WERI-Rb-1 (cell line): ENCODE data around the gene TRAPPC10.

ENCODE experiments used
- DNase-seq: peaks from one replicate; pipeline ENCODE4 v3.0.0-alpha.2; 2020
- H3K27ac ChIP-seq: fragments of 250-450 bp; sonication (Bioruptor Pico); 2 replicates; pipeline ENCODE4 v1.5.1; 2020; ENCODE audit warnings: mild to moderate bottlenecking, moderate library complexity
- H3K27me3 ChIP-seq: fragments of 250-450 bp; sonication (Bioruptor Pico); 2 replicates; pipeline ENCODE4 v1.5.1; 2021; ENCODE audit warnings: mild to moderate bottlenecking, low read depth, moderate library complexity; ENCODE audit not compliant: insufficient read depth, severe bottlenecking
- H3K36me3 ChIP-seq: fragments of 250-450 bp; sonication (Bioruptor Pico); 2 replicates; pipeline ENCODE4 v1.5.1; 2020; ENCODE audit warnings: mild to moderate bottlenecking, moderate library complexity
- H3K4me3 ChIP-seq: 2 replicates; pipeline ENCODE4 v1.5.1; 2011; ENCODE audit warnings: low read depth, mild to moderate bottlenecking, control low read depth, low read length
- H3K9me3 ChIP-seq: fragments of 250-450 bp; sonication (Bioruptor Pico); 2 replicates; pipeline ENCODE4 v1.5.1; 2021; ENCODE audit warnings: mild to moderate bottlenecking, moderate library complexity; ENCODE audit not compliant: severe bottlenecking
- TF ChIP-seq, protein P1 (sequence below): IDR thresholded peaks from 2 replicates; pipeline ENCODE4 v1.5.1; 2011; ENCODE audit warnings: low read depth, mild to moderate bottlenecking, control low read depth, inconsistent platforms, low read length

The TRAPPC10 gene

GRCh38 chr21:43988016-43988415 lies 24.1 kb upstream of the TRAPPC10 start:
- peaks cover under 1% of the 10 kb centered on the region; the same call in 1 of the 2 replicates for H3K36me3 ChIP-seq
- H3K27ac ChIP-seq, result no peak overlapping the region
- no peak overlapping the region for H3K4me3 ChIP-seq
- DNase-seq, result no peak
- H3K9me3 ChIP-seq, result no peaks in the 10 kb centered on the region
- TF ChIP-seq, protein P1, sequence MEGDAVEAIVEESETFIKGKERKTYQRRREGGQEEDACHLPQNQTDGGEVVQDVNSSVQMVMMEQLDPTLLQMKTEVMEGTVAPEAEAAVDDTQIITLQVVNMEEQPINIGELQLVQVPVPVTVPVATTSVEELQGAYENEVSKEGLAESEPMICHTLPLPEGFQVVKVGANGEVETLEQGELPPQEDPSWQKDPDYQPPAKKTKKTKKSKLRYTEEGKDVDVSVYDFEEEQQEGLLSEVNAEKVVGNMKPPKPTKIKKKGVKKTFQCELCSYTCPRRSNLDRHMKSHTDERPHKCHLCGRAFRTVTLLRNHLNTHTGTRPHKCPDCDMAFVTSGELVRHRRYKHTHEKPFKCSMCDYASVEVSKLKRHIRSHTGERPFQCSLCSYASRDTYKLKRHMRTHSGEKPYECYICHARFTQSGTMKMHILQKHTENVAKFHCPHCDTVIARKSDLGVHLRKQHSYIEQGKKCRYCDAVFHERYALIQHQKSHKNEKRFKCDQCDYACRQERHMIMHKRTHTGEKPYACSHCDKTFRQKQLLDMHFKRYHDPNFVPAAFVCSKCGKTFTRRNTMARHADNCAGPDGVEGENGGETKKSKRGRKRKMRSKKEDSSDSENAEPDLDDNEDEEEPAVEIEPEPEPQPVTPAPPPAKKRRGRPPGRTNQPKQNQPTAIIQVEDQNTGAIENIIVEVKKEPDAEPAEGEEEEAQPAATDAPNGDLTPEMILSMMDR, result no peak
- no peaks in the 10 kb centered on the region for H3K27me3 ChIP-seq

- no peaks in the 10 kb centered on the region for H3K9me3 ChIP-seq
- no peak overlapping the region for H3K4me3 ChIP-seq
- TF ChIP-seq, protein P1, result no peak
- no peak for DNase-seq
- no peaks in the 10 kb centered on the region for H3K36me3 ChIP-seq
- H3K27ac ChIP-seq, result no peak overlapping the region
- H3K27me3 ChIP-seq, result no peaks in the 10 kb centered on the region
These were observed 23.4 kb upstream of the TRAPPC10 start for GRCh38 chr21:43988506-43989230.

GRCh38 chr21:43989401-43989800 lies 22.7 kb upstream of the TRAPPC10 start:
- no peaks in the 10 kb centered on the region for H3K36me3 ChIP-seq
- TF ChIP-seq, protein P1, result no peak
- no peaks in the 10 kb centered on the region for H3K9me3 ChIP-seq
- H3K27me3 ChIP-seq, result no peaks in the 10 kb centered on the region
- no peak overlapping the region for H3K27ac ChIP-seq
- no peak for DNase-seq
- H3K4me3 ChIP-seq, result no peak overlapping the region

GRCh38 chr21:43991447-43991991 lies 20.6 kb upstream of the TRAPPC10 start:
- TF ChIP-seq, protein P1, result no peak
- H3K27me3 ChIP-seq, result no peaks in the 10 kb centered on the region
- H3K27ac ChIP-seq, result no peak overlapping the region
- peaks cover 7% of the 10 kb centered on the region for H3K9me3 ChIP-seq
- no peaks in the 10 kb centered on the region for H3K36me3 ChIP-seq
- no peak overlapping the region for H3K4me3 ChIP-seq
- no peak for DNase-seq

GRCh38 chr21:43992121-43992520 lies 20.0 kb upstream of the TRAPPC10 start:
- no peak overlapping the region for H3K27ac ChIP-seq
- no peaks in the 10 kb centered on the region for H3K36me3 ChIP-seq
- H3K9me3 ChIP-seq, result peaks cover 7% of the 10 kb centered on the region
- no peaks in the 10 kb centered on the region for H3K27me3 ChIP-seq
- no peak overlapping the region for H3K4me3 ChIP-seq
- no peak for DNase-seq
- TF ChIP-seq, protein P1, result no peak
